Ishikawa (cell line): ENCODE measurements around the gene LRRC17.

ENCODE experiments used
- CEBPB ChIP-seq: IDR thresholded peaks from 2 replicates; pipeline ENCODE4 v1.6.1; 2012
- CREB1 ChIP-seq: IDR thresholded peaks from 2 replicates; pipeline ENCODE4 v1.6.1; 2012; ENCODE audit warnings: low read depth
- EGR1 ChIP-seq: IDR thresholded peaks from 2 replicates; pipeline ENCODE4 v1.6.1; 2012
- EP300 ChIP-seq: IDR thresholded peaks from 2 replicates; pipeline ENCODE4 v1.6.1; 2012; ENCODE audit warnings: borderline replicate concordance
- FOXM1 ChIP-seq: IDR thresholded peaks from 2 replicates; pipeline ENCODE4 v1.6.1; 2012; ENCODE audit warnings: low read depth, borderline replicate concordance
- MAX ChIP-seq: IDR thresholded peaks from 2 replicates; pipeline ENCODE4 v1.6.1; 2012
- NFIC ChIP-seq: IDR thresholded peaks from 2 replicates; pipeline ENCODE4 v1.6.1; 2012
- RAD21 ChIP-seq: IDR thresholded peaks from 2 replicates; pipeline ENCODE4 v1.6.1; 2012; ENCODE audit warnings: low read depth
- REST ChIP-seq: IDR thresholded peaks from 2 replicates; pipeline ENCODE4 v1.6.1; 2012; ENCODE audit warnings: low read depth, mild to moderate bottlenecking
- TAF1 ChIP-seq: IDR thresholded peaks from 2 replicates; pipeline ENCODE4 v1.6.1; 2012; ENCODE audit warnings: low read depth, mild to moderate bottlenecking
- TCF12 ChIP-seq: IDR thresholded peaks from 2 replicates; pipeline ENCODE4 v1.6.1; 2012; ENCODE audit warnings: low read depth
- TEAD4 ChIP-seq: IDR thresholded peaks from 2 replicates; pipeline ENCODE4 v1.6.1; 2012
- USF1 ChIP-seq: IDR thresholded peaks from 2 replicates; pipeline ENCODE4 v1.6.1; 2012
- YY1 ChIP-seq: IDR thresholded peaks from 2 replicates; pipeline ENCODE4 v1.6.1; 2012; ENCODE audit warnings: low read depth
- ZBTB7A ChIP-seq: IDR thresholded peaks from 2 replicates; pipeline ENCODE4 v1.6.1; 2012; ENCODE audit warnings: low read depth

LRRC17 gene

GRCh38 chr7:102992509-102992937 is 79.7 kb downstream of the LRRC17 start:
- TF ChIP-seq TCF12, result no peak
- no peak for TF ChIP-seq CEBPB
- TF ChIP-seq FOXM1, result no peak
- no peak for TF ChIP-seq EP300
- no peak for TF ChIP-seq NFIC
- TF ChIP-seq MAX, result no peak
- no peak for TF ChIP-seq TAF1
- TF ChIP-seq TEAD4, result no peak
- no peak for TF ChIP-seq CREB1
- no peak for TF ChIP-seq RAD21

- TF ChIP-seq REST, result no peak
- TF ChIP-seq NFIC, result no peak
- no peak for TF ChIP-seq TCF12
- no peak for TF ChIP-seq RAD21
These were observed 80.3 kb downstream of the LRRC17 start for GRCh38 chr7:102992938-102993717.

GRCh38 chr7:102993718-102994029 is 80.9 kb downstream of the LRRC17 start:
- TF ChIP-seq EP300 (no peak), YY1 (no peak), RAD21 (no peak), USF1 (no peak), EGR1 (no peak)

- TF ChIP-seq CREB1, result no peak
- no peak for TF ChIP-seq EP300
- TF ChIP-seq CEBPB, result no peak
- no peak for TF ChIP-seq NFIC
- no peak for TF ChIP-seq TCF12
- TF ChIP-seq YY1, result no peak
- TF ChIP-seq TEAD4, result no peak
- TF ChIP-seq TAF1, result no peak
- no peak for TF ChIP-seq RAD21
- no peak for TF ChIP-seq REST
- TF ChIP-seq EGR1, result no peak
- TF ChIP-seq MAX, result no peak
- TF ChIP-seq ZBTB7A, result no peak
- TF ChIP-seq FOXM1, result no peak
These were observed 81.8 kb downstream of the LRRC17 start for GRCh38 chr7:102994567-102994966.
